GM12873 (cell line): ENCODE measurements around the gene PRKG1.

Source experiments
- CTCF ChIP-seq: IDR thresholded peaks from 2 replicates; pipeline ENCODE4 v1.5.1; 2012; ENCODE audit warnings: low read depth, mild to moderate bottlenecking, moderate library complexity, low read length, control low read depth; ENCODE audit not compliant: insufficient read depth; ENCODE audit errors: missing control alignments

The PRKG1 gene

GRCh38 chr10:51045871-51046270 lies 28.4 kb upstream of the PRKG1 start:
- TF ChIP-seq CTCF: no peak

- no peak for TF ChIP-seq CTCF
Observed at GRCh38 chr10:51046654-51047053, 27.6 kb upstream of the PRKG1 start.

- TF ChIP-seq CTCF: no peak
Observed at GRCh38 chr10:51047857-51048256, 26.4 kb upstream of the PRKG1 start.

GRCh38 chr10:51048792-51049191 lies 25.5 kb upstream of the PRKG1 start:
- TF ChIP-seq CTCF: no peak

GRCh38 chr10:51052163-51052562 lies 22.1 kb upstream of the PRKG1 start:
- no peak for TF ChIP-seq CTCF

GRCh38 chr10:51057925-51058324 lies 16.4 kb upstream of the PRKG1 start:
- no peak for TF ChIP-seq CTCF

GRCh38 chr10:51063166-51063565 lies 11.1 kb upstream of the PRKG1 start:
- TF ChIP-seq CTCF: no peak
